Neuron (in vitro differentiated cells): Measurements from ENCODE around the gene DPP10.
"Not testable (repeated sequence)": the region's sequence is repeated elsewhere in the genome, so short reads cannot be mapped to it uniquely, and the experiment has no call there.

Source experiments
- H2AFZ ChIP-seq: one replicate; pipeline ENCODE4 v1.6.1; 2013; ENCODE audit warnings: low read depth, mild to moderate bottlenecking, inconsistent platforms, low read length, moderate library complexity
- H3K27me3 ChIP-seq: one replicate; pipeline ENCODE4 v1.6.1; 2013; ENCODE audit warnings: low read length; ENCODE audit not compliant: insufficient read depth
- H3K36me3 ChIP-seq: one replicate; pipeline ENCODE4 v1.6.1; 2013; ENCODE audit warnings: low read length; ENCODE audit not compliant: insufficient read depth
- H3K4me1 ChIP-seq: one replicate; pipeline ENCODE4 v1.6.1; 2013; ENCODE audit warnings: low read length; ENCODE audit not compliant: insufficient read depth
- H3K4me3 ChIP-seq: 2 replicates; pipeline ENCODE4 v1.5.1; 2013; ENCODE audit warnings: mild to moderate bottlenecking, low read length, moderate library complexity
- H3K9me3 ChIP-seq: one replicate; pipeline ENCODE4 v1.6.1; 2013; ENCODE audit warnings: low read length

DPP10 gene

GRCh38 chr2:114937366-114937930 lies 495.0 kb downstream of the DPP10 start:
- no peaks in the 10 kb centered on the region for H3K4me1 ChIP-seq
- no peaks in the 10 kb centered on the region for H3K9me3 ChIP-seq
- H3K27me3 ChIP-seq = peaks cover 2% of the 10 kb centered on the region
- H2AFZ ChIP-seq = no peak overlapping the region
- no peak overlapping the region for H3K4me3 ChIP-seq
- H3K36me3 ChIP-seq = no peaks in the 10 kb centered on the region

DNA sequence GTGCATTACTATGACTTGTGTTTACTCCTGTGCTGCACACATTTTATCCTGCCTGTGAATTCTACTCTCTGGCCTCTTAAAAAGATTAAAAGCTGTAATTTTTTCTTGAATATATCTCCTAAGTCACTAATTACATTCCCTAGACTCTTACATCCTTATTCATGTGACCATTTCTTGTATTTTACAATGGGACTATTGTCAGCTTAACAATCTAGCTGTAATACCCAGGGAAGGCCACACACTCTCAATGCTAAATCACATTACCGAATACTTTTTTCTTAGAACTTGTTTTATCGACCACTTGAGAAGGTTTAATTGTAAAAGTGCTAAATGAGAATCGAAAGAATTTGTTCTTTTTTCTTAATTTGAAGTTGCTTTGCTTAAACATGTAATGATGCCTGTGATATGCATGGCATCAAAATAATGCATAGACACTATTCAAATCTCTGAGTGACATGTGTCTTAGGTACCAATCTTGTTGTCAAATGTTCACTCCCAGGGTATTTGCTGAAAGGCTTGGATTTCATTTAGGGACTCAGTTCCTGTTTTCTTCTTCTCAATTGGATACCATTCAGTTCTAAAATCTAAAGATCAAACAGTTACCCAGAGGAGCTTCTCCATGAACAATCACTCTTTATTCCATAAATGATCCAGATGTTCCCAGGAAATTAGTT lies 498.5 kb downstream of the DPP10 start:
- H3K4me3 ChIP-seq = no peak overlapping the region
- H3K36me3 ChIP-seq = no peaks in the 10 kb centered on the region
- peaks cover 2% of the 10 kb centered on the region for H3K27me3 ChIP-seq
- no peaks in the 10 kb centered on the region for H3K9me3 ChIP-seq
- no peak overlapping the region for H2AFZ ChIP-seq
- H3K4me1 ChIP-seq = no peaks in the 10 kb centered on the region

DNA sequence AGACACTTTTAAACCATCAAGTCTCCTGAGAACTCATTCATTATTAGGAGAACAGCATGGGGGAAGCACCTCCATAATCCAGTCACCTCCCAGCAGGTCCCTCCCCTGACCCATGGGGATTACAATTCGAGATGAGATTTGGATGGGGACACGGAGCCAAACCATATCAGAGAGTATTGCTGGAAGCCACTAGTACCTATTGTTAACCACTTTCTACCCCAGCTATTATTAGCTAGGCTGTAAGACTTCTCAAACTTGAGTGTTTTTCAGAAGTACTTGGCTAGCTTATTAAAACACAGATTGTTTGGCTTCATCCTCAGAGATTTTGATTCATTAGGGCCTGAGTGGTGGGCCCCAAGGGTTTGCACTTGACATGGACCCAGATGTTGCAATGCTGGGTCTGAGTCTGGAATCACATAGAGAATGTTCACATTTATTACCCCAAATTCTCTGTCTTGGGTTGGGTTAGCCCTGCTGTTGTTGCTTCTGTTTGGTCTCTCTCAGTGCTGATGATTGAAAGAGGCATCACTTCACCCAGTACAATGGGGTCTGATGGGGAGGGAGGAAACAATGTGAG lies 506.9 kb downstream of the DPP10 start:
- Histone ChIP-seq H3K27me3 (no peaks in the 10 kb centered on the region), H3K4me1 (peaks cover 2% of the 10 kb centered on the region), H3K36me3 (no peaks in the 10 kb centered on the region), H3K4me3 (no peak overlapping the region), H2AFZ (no peak overlapping the region), H3K9me3 (no peaks in the 10 kb centered on the region)

DNA sequence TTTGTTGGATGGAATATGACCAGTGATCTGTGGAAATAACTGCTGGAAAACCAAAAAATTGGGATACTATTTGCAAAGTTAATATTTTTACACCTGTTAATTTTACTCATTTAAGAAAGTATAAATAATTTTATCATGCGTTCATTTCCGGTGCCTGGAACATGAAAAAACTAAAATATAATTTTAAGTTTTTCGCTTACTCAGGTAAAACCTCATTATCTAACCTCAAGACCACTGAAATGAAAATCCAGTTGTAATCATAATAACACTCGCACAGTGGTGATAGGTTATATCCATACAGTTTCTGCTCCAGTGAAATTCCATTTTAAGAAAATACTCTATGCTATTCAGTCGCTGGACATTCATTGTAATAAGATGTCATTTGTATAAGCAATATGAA lies 517.9 kb downstream of the DPP10 start:
- no peaks in the 10 kb centered on the region for H3K36me3 ChIP-seq
- no peak overlapping the region for H3K4me3 ChIP-seq
- H3K4me1 ChIP-seq = no peaks in the 10 kb centered on the region
- no peak overlapping the region for H2AFZ ChIP-seq
- H3K27me3 ChIP-seq = no peaks in the 10 kb centered on the region
- no peaks in the 10 kb centered on the region for H3K9me3 ChIP-seq

DNA sequence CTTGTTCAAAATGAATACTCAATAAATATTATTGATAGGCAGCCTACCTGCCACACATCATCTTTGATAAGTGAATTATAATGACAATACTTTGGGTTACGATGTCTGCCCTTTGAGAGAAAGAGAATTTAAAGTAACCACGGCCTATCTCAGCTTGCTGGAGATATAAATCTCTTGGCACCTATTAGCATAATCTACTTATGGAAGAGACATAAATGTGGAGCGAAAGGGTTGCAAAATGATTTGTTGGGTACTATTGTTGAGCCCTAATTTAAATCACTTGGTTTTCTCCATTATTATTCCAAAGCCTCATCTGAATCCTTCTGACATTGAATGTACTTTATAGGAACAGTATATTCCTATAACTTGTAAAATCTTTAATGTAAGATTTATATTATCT lies 520.1 kb downstream of the DPP10 start:
- Histone ChIP-seq H3K4me3 (no peak overlapping the region), H3K27me3 (no peaks in the 10 kb centered on the region), H3K36me3 (no peaks in the 10 kb centered on the region), H2AFZ (no peak overlapping the region), H3K9me3 (no peaks in the 10 kb centered on the region), H3K4me1 (no peaks in the 10 kb centered on the region)

DNA sequence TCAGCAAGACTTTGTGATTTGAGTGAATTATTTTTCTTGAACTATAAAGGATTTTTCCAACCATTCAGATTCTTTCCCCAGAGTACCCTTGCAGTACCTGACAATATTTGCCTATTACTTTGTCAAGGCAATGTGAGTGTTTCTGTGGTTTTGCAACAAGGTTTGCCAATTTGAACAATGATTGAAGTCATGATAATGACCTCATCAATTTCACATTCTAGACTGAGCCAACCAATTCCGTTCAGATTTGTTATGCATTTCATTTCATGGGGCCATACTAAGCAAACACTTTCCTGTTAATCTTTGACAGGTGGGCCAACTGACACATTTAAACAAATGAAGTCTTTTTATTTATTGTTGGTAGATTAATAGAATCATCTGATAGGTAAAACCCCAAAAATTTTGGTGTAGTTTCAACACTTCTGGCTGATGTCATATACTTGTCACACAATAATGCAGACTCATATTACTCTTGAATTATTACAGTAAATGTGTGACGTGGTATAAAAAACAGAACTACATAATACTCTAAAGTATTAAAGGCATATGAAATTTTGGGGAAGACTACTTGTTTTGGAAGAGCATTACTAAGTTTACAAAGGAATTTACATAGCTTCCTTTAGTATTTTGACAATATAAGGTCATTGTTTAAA lies 526.4 kb downstream of the DPP10 start:
- H3K4me3 ChIP-seq = no peak overlapping the region
- no peaks in the 10 kb centered on the region for H3K36me3 ChIP-seq
- no peaks in the 10 kb centered on the region for H3K27me3 ChIP-seq
- H2AFZ ChIP-seq = no peak overlapping the region
- no peaks in the 10 kb centered on the region for H3K4me1 ChIP-seq
- H3K9me3 ChIP-seq = no peaks in the 10 kb centered on the region

DNA sequence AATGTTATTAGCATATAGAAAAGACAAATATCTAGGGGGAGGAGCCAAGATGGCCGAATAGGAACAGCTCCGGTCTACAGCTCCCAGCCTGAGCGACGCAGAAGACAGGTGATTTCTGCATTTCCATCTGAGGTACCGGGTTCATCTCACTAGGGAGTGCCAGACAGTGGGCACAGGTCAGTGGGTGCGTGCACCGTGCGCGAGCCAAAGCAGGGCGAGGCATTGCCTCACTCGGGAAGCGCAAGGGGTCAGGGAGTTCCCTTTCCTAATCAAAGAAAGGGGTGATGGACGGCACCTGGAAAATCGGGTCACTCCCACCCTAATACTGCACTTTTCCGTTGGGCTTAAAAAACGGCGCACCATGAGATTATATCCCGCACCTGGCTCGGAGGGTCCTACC lies 561.9 kb downstream of the DPP10 start:
- not testable (repeated sequence) for H3K9me3 ChIP-seq, H3K4me1 ChIP-seq, H3K27me3 ChIP-seq, H3K4me3 ChIP-seq, H3K36me3 ChIP-seq, H2AFZ ChIP-seq

GRCh38 chr2:115011721-115012120 lies 569.3 kb downstream of the DPP10 start:
- H3K27me3 ChIP-seq = no peaks in the 10 kb centered on the region
- H3K4me1 ChIP-seq = no peaks in the 10 kb centered on the region
- H3K36me3 ChIP-seq = no peaks in the 10 kb centered on the region
- H3K9me3 ChIP-seq = no peaks in the 10 kb centered on the region
- no peak overlapping the region for H2AFZ ChIP-seq
- H3K4me3 ChIP-seq = no peak overlapping the region

GRCh38 chr2:115022013-115022412 lies 579.6 kb downstream of the DPP10 start:
- H2AFZ ChIP-seq, H3K4me3 ChIP-seq, H3K4me1 ChIP-seq, H3K27me3 ChIP-seq, H3K9me3 ChIP-seq, H3K36me3 ChIP-seq: not testable (repeated sequence)

DNA sequence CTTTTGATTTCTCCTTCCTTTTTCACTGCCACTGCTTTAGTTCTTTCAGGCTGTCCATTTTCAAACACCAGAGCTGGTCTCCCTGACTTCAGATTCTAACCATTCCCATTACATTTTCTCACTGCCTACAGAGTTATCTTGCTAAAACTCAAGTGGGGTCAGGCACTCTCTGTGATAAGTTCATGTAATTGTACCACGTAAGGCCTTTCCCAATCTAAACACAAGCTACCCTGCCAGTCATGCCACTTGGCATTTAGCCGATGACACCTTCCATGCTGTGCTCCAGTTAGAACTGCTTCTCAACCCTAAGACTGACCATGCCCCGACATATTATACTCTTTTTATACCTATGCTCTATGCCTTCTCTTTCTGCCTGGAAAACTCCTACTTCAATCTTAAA lies 592.4 kb downstream of the DPP10 start:
- H3K27me3 ChIP-seq = no peaks in the 10 kb centered on the region
- H3K9me3 ChIP-seq = no peaks in the 10 kb centered on the region
- no peak overlapping the region for H3K4me3 ChIP-seq
- no peaks in the 10 kb centered on the region for H3K36me3 ChIP-seq
- no peaks in the 10 kb centered on the region for H3K4me1 ChIP-seq
- no peak overlapping the region for H2AFZ ChIP-seq

DNA sequence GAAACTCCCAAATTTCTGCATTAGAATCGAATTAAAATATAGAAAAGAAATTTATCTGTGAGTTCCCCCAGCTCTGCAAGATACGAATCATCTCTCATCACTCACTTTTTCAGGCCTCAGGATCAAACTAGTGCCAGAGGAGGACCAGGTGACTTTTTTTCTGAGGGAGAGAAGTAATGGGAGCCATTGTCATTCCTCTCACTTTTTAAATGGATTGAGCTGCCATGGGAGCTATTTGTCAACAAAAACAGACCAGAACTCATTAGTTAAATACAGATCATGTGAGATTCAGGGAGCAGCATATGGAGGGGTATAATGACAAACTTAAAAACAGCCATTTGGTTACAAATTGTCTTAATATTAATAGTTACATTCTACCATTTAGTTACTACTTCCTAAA lies 594.4 kb downstream of the DPP10 start:
- no peaks in the 10 kb centered on the region for H3K9me3 ChIP-seq
- H3K36me3 ChIP-seq = no peaks in the 10 kb centered on the region
- H3K4me3 ChIP-seq = no peak overlapping the region
- H3K27me3 ChIP-seq = no peaks in the 10 kb centered on the region
- H2AFZ ChIP-seq = no peak overlapping the region
- no peaks in the 10 kb centered on the region for H3K4me1 ChIP-seq

DNA sequence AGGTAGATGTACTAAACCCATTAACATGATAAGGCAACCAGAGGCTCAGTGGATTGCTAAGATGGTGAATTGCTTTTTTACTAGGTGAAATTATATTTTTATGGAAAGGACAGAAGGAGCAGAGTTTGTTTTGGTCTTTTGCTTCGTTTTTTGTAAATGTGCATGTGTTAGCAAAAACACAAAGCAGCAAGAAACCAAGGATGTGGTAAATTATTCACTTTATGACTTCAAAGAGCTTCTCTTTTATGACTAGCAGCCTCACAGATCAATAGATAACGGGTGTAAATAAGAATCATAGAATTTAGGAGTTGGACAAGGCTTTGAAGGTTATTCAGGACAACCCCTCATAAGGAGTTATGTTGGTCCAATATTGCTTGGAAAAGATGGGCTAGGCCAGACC lies 615.0 kb downstream of the DPP10 start:
- no peaks in the 10 kb centered on the region for H3K4me1 ChIP-seq
- H2AFZ ChIP-seq = no peak overlapping the region
- H3K36me3 ChIP-seq = no peaks in the 10 kb centered on the region
- H3K9me3 ChIP-seq = no peaks in the 10 kb centered on the region
- H3K4me3 ChIP-seq = no peak overlapping the region
- H3K27me3 ChIP-seq = no peaks in the 10 kb centered on the region

DNA sequence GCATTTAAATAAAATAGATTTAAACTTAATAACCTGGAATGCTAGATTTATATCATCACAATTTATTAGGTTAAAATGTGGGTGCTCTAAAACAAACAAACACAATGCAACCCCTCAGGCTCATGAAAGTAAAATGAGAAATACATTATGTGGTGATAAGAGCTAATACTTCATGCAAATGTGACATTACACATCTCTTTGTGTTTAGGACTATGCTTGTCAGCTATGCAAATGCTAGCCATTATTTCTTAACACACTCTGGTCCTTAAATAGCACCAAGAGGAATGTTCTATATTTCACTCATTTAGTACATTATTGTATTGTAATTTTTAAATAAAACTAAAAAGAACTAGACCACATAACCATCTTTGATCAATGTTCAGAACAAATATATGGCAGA lies 627.6 kb downstream of the DPP10 start:
- H3K9me3 ChIP-seq = no peaks in the 10 kb centered on the region
- no peak overlapping the region for H2AFZ ChIP-seq
- no peaks in the 10 kb centered on the region for H3K27me3 ChIP-seq
- H3K36me3 ChIP-seq = no peaks in the 10 kb centered on the region
- H3K4me3 ChIP-seq = no peak overlapping the region
- no peaks in the 10 kb centered on the region for H3K4me1 ChIP-seq
